NOMO-1 (cell line): Measurements from ENCODE around the gene OPRM1.
A peak's percentile ranks its signal among the peaks of the same experiment; 100 is the strongest.
"Not testable (repeated sequence)": the region's sequence is repeated elsewhere in the genome, so short reads cannot be mapped to it uniquely, and the experiment has no call there.

Source experiments
- DNase-seq, 2 experiments: peaks; one replicate each; lab custom pipeline; 2025; ENCODE audit not compliant: unreplicated experiment in 2 of 2; lab: John Stamatoyannopoulos, UW

Gene OPRM1

DNA sequence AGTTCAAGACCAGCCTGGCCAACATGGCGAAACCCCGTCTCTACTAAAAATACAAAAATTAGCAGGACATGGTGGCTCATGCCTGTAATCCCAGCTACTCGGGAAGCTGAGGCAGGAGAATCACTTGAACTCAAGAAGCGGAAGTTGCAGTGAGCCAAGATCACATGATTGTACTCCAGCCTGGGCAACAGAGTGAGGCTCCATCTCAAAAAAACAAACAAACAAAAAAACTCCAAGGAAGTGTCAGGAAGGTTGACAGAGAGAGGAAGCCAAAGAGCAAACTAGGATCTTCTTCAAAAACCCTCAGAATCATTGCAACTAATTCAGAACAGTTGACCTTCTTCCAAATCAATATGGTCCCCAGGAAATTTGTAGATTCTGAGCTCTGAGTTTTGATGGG is 162.6 kb downstream of the OPRM1 start:
- not testable (repeated sequence) for DNase-seq

DNA sequence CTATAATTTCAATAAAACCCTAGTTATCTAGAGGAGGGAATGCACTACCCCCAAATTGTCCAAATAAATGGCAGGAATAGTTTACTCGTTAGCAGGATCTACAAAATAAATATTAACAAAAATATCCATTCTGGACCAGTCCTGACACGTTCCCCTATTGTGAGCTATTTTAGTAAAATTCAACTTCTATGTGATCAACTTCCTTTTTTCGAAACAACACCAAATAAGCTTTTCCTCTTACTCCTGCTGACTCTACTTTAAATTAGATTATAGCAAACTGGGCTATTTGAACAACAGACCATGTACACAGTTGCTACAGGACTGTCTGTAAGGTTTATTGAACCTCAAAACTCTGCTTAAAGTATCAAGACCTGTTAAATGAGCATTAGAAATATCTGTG is 163.3 kb downstream of the OPRM1 start:
- DNase-seq = peak in 1 of 2 experiments; percentile 77

DNA sequence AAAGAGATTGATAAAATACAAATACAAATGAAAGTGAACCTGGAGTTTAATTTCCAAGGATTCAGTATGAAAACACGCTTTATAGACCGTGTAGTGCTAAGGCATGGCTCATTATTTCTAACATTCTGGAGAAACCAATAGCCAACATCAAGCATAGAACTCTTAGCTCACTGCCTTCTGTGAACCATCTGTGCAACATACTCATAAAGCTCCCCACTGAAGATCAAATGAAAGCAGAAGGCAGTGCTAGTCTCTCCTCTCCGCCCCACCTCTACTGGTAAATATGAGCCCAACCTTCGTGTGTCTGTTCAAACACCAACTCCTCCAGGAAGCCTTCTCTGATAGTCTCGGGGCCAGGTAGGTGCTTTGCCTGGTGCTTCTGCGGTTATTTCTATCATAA is 163.9 kb downstream of the OPRM1 start:
- no peak for DNase-seq

DNA sequence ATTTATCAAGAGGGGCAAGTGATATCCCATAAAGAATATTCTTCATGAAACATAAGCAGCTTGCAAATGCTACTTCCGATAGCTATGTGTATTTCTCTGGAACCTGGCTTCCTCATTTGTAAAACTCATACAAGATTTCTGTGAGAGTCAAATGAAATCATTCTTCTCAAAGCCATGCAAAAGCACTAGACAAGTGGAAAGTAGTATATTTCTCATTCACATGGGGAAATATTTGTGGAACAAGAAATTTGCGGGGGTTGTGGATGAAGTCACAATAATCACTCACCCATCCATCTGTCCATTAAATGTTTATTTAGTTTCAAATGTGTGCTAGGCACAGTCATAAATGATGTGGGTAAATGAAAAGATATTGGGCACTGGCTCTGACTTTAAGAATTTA is 167.1 kb downstream of the OPRM1 start:
- no peak for DNase-seq

GRCh38 chr6:154206996-154207395 is 168.0 kb downstream of the OPRM1 start:
- no peak for DNase-seq

- DNase-seq = no peak
Measured at GRCh38 chr6:154209555-154209954, 170.5 kb downstream of the OPRM1 start.

- DNase-seq = no peak
Measured at GRCh38 chr6:154210678-154211077, 171.6 kb downstream of the OPRM1 start.

DNA sequence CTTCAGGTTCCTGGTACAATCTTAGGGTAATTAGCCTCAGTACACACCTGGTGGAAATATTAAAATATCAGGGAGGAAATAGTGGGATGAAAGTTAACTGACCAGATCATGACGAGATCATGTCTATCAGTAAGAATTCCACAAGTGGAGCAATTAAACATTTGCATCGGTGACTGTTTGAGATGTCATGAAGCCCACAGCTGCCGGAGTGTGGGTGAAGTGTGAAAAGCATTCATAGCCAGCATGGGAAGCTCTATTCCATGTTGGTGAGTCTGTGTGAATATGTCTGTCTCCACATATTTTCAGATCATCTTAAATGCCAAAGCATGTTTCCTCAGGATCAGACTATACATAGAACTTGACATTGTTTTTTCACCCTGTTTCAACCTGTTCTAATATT is 174.7 kb downstream of the OPRM1 start:
- no peak for DNase-seq

DNA sequence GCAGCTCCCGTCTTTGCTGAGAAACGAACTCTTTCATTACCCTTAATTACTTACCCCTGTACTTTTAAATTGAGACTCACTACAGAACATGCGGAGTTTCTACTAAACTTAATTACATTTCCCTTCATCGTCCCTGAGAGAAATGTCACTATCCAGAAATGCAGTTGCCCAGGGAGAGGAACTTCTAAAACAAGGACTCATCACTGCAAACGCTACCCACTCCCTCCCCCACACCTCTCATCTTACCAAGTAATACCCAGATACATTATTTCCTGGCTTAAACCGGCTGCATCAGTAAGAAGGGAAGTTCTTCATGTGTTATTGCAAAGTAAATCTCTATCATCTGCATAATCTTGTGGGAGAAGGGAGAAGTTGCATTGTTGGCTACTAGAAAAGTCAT is 179.3 kb downstream of the OPRM1 start:
- DNase-seq = peak; percentile 60 to 69

DNA sequence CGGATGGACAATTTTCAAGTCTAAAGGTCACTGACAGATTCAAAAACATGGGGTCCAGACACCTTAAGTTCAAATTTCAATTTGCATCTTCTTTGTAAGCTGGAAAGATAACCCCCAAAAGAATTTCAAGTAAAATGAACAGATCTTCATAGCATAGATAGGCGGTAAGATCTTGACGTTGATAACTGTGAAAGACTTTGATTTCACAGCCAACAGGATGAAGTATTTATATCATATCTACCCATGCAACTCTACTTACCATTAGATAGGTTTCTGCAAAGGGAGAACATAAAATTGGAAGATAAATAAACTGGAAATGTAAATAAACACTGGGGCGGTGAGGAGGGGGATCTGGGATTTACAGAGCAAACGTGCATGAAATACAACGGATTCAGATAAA is 179.7 kb downstream of the OPRM1 start:
- no peak for DNase-seq

- no peak for DNase-seq
Measured at GRCh38 chr6:154219250-154219649, 180.2 kb downstream of the OPRM1 start.

DNA sequence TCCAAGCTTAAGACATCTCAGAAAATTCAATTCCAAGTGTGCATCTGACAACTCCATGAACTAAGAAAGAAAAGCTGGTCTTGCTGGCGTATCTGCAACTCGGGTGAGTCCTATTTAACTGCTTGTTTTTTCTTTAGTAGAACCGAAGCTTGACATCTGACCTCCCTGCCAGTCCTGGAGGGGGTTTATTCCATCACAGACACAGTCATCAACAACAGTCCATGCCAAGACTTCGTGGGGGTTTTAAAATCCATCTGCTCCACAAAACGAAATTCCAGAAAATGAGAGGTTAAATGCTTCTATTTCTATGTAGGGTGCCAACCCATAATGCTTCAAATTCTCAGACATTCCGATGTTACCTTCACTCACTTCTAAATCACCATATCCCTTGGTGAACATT is 183.7 kb downstream of the OPRM1 start:
- no peak for DNase-seq

DNA sequence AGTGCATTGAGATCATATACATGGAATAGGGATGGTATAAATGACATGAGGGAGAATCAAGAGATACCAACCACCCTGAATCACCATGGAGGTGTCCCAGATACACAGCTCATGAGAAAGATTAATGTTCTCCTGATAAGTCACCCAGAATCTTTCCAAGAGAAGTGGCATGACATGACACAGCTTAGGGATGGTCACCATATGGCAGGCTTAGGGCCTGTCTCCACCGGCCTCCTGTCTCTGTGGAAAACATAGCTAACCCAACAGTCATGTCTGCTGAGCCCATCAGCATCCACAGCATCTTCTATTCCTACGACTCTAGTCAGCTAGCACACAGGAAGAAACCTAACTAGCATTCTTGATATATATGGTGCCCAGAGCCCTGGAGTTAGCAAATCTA is 184.3 kb downstream of the OPRM1 start:
- no peak for DNase-seq

- no peak for DNase-seq
Measured at GRCh38 chr6:154226461-154226860, 187.4 kb downstream of the OPRM1 start.

GRCh38 chr6:154227862-154228520 is 189.0 kb downstream of the OPRM1 start:
- no peak for DNase-seq

GRCh38 chr6:154228521-154228905 is 189.5 kb downstream of the OPRM1 start:
- DNase-seq = no peak

GRCh38 chr6:154229786-154230185 is 190.7 kb downstream of the OPRM1 start:
- DNase-seq = peak in 1 of 2 experiments; percentile 42

DNA sequence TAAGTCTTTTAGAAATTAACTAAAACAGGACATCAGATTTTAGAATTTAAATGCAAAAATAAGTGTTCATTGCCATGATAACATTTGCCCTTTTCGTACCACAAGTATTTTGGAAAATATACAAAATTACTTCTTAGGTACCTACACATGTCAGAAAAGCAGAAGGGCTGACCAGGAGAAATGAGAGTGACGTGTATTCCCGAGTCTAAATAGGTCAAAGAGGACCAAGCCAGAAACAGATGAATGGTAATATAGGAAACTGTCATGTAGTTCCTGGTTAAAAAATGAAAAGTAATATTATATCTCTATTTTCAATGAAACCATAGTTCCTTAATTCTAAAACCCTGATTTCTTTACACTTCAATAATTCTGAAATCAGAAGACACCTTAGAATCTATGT is 191.4 kb downstream of the OPRM1 start:
- no peak for DNase-seq

DNA sequence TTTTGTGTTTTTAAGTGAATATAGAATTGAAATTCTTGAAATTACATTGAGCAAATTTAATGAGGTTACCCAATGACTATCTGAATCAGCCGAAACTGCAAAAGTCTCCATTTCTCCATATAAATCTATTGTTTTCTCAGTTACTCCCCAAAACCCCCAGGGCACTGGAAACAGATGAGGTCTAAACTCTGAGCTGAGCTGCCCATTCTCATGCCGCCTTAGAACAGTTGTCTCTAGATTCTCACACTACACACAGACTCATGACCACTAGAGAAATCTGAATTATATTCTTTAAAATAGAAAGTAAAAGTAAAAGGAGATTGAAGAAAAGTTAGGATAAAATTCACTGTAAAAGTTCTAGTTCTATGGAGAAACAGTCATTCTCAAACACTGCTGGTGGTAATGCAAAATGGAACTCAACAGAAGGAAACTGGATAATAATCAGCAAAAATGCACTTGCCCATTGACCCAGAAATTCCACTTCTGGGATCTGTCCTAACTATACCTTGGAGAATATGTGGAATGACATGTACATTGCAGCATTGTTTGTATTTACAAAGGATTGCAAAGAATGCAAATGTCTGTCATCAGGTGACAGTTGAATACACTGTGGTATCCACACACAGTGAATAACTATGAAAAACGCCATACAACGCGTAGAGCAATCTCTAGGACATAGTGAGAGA is 192.0 kb downstream of the OPRM1 start:
- DNase-seq = no peak

DNA sequence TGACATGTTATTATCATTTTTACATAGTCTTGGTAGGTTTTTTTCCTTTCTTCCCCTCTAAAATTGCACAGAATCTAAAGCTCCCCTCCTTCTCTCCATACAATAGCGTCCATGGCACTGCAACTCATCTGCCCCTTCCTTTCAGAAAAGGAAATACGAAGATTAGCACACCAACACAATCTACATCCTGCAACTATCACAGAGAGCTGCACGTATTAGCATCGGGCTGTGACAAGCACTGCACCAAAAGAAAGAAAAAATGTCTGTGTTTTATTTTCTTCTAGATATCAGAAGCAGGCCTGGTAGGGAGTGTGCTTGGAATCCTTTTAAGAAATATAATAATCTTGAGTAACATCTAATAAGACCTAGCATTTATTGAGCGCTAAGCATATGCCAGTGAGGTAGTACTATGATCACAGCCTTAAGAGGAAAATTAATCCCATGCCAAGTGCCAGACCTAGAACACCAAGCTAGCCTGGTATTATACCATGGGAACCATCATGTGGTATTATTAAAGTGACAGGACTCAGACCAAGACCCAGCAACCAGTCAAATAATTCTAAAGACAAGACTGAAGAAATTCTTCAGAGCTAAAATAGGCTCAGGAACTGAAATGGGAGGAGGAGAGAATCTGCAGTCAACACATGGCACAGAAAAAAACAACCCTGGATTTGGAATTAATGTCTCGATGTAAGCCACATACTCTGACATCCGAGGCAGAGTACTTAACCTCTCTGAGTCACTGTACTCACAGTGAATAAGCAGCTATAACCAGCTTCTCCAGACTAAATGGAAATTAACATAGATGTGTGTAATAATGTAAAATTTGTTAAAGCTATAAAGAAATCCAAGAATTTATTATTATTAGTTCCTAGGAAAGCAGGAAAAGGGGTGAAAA is 193.2 kb downstream of the OPRM1 start:
- no peak for DNase-seq

GRCh38 chr6:154233383-154233782 is 194.3 kb downstream of the OPRM1 start:
- DNase-seq = no peak
